IgD-negative memory B cell (primary cell): Measurements from ENCODE around the gene ACTL7B. TPM values are rescaled to one million over a fixed set of nuclear protein-coding genes. Genes with fewer than 3 reads are reported as not detected.

Source experiments
- H3K27ac Mint-ChIP-seq, 3 donors: one replicate each; pipeline ENCODE4 v1.8.0; 2020 to 2022; ENCODE audit warnings: mild to moderate bottlenecking in 3 of 3, mixed read lengths in 3 of 3, moderate library complexity in 1 of 3
- H3K27me3 Mint-ChIP-seq: one replicate; pipeline ENCODE4 v1.8.0; 2021; ENCODE audit warnings: mixed read lengths
- H3K36me3 Mint-ChIP-seq: one replicate; pipeline ENCODE4 v1.8.0; 2020; ENCODE audit warnings: mild to moderate bottlenecking, mixed read lengths
- H3K4me1 Mint-ChIP-seq, 3 donors: one replicate each; pipeline ENCODE4 v1.8.0; 2020 to 2022; ENCODE audit warnings: mixed read lengths in 3 of 3, mild to moderate bottlenecking in 1 of 3
- H3K4me3 Mint-ChIP-seq, 4 donors: one replicate each; pipeline ENCODE4 v1.8.0; 2020 to 2022; ENCODE audit warnings: mild to moderate bottlenecking in 4 of 4, mixed read lengths in 4 of 4, moderate library complexity in 3 of 4
- H3K9me3 Mint-ChIP-seq, 3 donors: one replicate each; pipeline ENCODE4 v1.8.0; 2020 to 2021; ENCODE audit warnings: mixed read lengths in 3 of 3, mild to moderate bottlenecking in 1 of 3
- polyA plus RNA-seq: library from polyadenylated mRNA; unstranded; fragments of 300-500 nt; fragmentation: Illumina TruSeq; gene quantifications from one replicate; pipeline ENCODE4 v1.2.3, GENCODE V29; 2021

Gene ACTL7B
- polyA plus RNA-seq, 1 donor from 2014 or later = not detected

GRCh38 chr9:108882052-108882888, 26.5 kb upstream of the ACTL7B start:
- Mint-ChIP-seq H3K4me1 (peaks cover 0 to 2% (median 0%) of the 10 kb centered on the region in 3 donors), H3K27me3 (no peaks in the 10 kb centered on the region), H3K4me3 (no peak overlapping the region), H3K9me3 (no peaks in the 10 kb centered on the region), H3K36me3 (peaks cover 11% of the 10 kb centered on the region), H3K27ac (no peak overlapping the region)

GRCh38 chr9:108880738-108881316, 25.0 kb upstream of the ACTL7B start:
- H3K9me3 Mint-ChIP-seq = no peaks in the 10 kb centered on the region
- H3K4me3 Mint-ChIP-seq = no peak overlapping the region
- H3K27me3 Mint-ChIP-seq = no peaks in the 10 kb centered on the region
- H3K36me3 Mint-ChIP-seq = peaks cover 13% of the 10 kb centered on the region
- peak overlapping the region in 1 of 3 donors; percentile 9 for H3K27ac Mint-ChIP-seq
- H3K4me1 Mint-ChIP-seq = peaks cover 0 to 2% (median 0%) of the 10 kb centered on the region in 3 donors

GRCh38 chr9:108877524-108877923, 21.7 kb upstream of the ACTL7B start:
- Mint-ChIP-seq H3K4me3 (no peak overlapping the region), H3K9me3 (no peaks in the 10 kb centered on the region), H3K4me1 (no peaks in the 10 kb centered on the region), H3K27me3 (no peaks in the 10 kb centered on the region), H3K36me3 (peaks cover 18% of the 10 kb centered on the region), H3K27ac (no peak overlapping the region)

- H3K4me1 Mint-ChIP-seq = no peaks in the 10 kb centered on the region
- H3K27ac Mint-ChIP-seq = no peak overlapping the region
- no peak overlapping the region for H3K4me3 Mint-ChIP-seq
- no peaks in the 10 kb centered on the region for H3K27me3 Mint-ChIP-seq
- peaks cover 0 to 5% (median 0%) of the 10 kb centered on the region in 3 donors for H3K9me3 Mint-ChIP-seq
- peaks cover 27% of the 10 kb centered on the region for H3K36me3 Mint-ChIP-seq
Observed at GRCh38 chr9:108876425-108876824, 20.6 kb upstream of the ACTL7B start.

GRCh38 chr9:108874058-108874788, 18.4 kb upstream of the ACTL7B start:
- Mint-ChIP-seq H3K9me3 (peaks cover 0 to 5% (median 0%) of the 10 kb centered on the region in 3 donors), H3K36me3 (peaks cover 29% of the 10 kb centered on the region), H3K27ac (no peak overlapping the region)

GRCh38 chr9:108869092-108869725, 13.4 kb upstream of the ACTL7B start:
- Mint-ChIP-seq H3K4me3 (no peak overlapping the region), H3K27ac (no peak overlapping the region)

More at GRCh38 chr9:108874058-108874788, 18.4 kb upstream of the ACTL7B start:
- Mint-ChIP-seq H3K4me3 (no peak overlapping the region), H3K4me1 (no peaks in the 10 kb centered on the region), H3K27me3 (no peaks in the 10 kb centered on the region)

GRCh38 chr9:108867829-108868228, 12.0 kb upstream of the ACTL7B start:
- Mint-ChIP-seq H3K27ac (no peak overlapping the region), H3K36me3 (peaks cover 22% of the 10 kb centered on the region), H3K27me3 (no peaks in the 10 kb centered on the region), H3K4me1 (no peaks in the 10 kb centered on the region), H3K9me3 (peaks cover 0 to 5% (median 0%) of the 10 kb centered on the region in 3 donors), H3K4me3 (no peak overlapping the region)

More at GRCh38 chr9:108869092-108869725, 13.4 kb upstream of the ACTL7B start:
- Mint-ChIP-seq H3K36me3 (peaks cover 23% of the 10 kb centered on the region), H3K9me3 (peaks cover 0 to 5% (median 0%) of the 10 kb centered on the region in 3 donors), H3K4me1 (no peaks in the 10 kb centered on the region), H3K27me3 (no peaks in the 10 kb centered on the region)

GRCh38 chr9:108867116-108867515, 11.3 kb upstream of the ACTL7B start:
- H3K4me1 Mint-ChIP-seq = no peaks in the 10 kb centered on the region
- no peaks in the 10 kb centered on the region for H3K27me3 Mint-ChIP-seq
- H3K4me3 Mint-ChIP-seq = no peak overlapping the region
- H3K9me3 Mint-ChIP-seq = peaks cover 0 to 5% (median 0%) of the 10 kb centered on the region in 3 donors
- H3K36me3 Mint-ChIP-seq = peaks cover 19% of the 10 kb centered on the region
- no peak overlapping the region for H3K27ac Mint-ChIP-seq

GRCh38 chr9:108866001-108866420, 10.2 kb upstream of the ACTL7B start:
- Mint-ChIP-seq H3K27me3 (no peaks in the 10 kb centered on the region), H3K36me3 (peaks cover 12% of the 10 kb centered on the region), H3K27ac (no peak overlapping the region), H3K4me1 (no peaks in the 10 kb centered on the region), H3K9me3 (no peaks in the 10 kb centered on the region), H3K4me3 (no peak overlapping the region)

- Mint-ChIP-seq H3K4me3 (no peak overlapping the region), H3K36me3 (peaks cover 8% of the 10 kb centered on the region), H3K27me3 (no peaks in the 10 kb centered on the region), H3K9me3 (no peaks in the 10 kb centered on the region), H3K4me1 (no peaks in the 10 kb centered on the region), H3K27ac (no peak overlapping the region)
Observed at GRCh38 chr9:108865037-108865436, 9.3 kb upstream of the ACTL7B start.

- no peak overlapping the region for H3K4me3 Mint-ChIP-seq
- H3K27me3 Mint-ChIP-seq = no peaks in the 10 kb centered on the region
- H3K36me3 Mint-ChIP-seq = peaks cover 8% of the 10 kb centered on the region
- no peaks in the 10 kb centered on the region for H3K9me3 Mint-ChIP-seq
- no peak overlapping the region for H3K27ac Mint-ChIP-seq
- no peaks in the 10 kb centered on the region for H3K4me1 Mint-ChIP-seq
Observed at GRCh38 chr9:108864446-108864845, 8.7 kb upstream of the ACTL7B start.

- Mint-ChIP-seq H3K27me3 (no peaks in the 10 kb centered on the region), H3K4me1 (no peaks in the 10 kb centered on the region), H3K27ac (no peak overlapping the region), H3K36me3 (peaks cover 8% of the 10 kb centered on the region), H3K9me3 (no peaks in the 10 kb centered on the region), H3K4me3 (no peak overlapping the region)
Observed at GRCh38 chr9:108863891-108864290, 8.1 kb upstream of the ACTL7B start.

GRCh38 chr9:108861997-108862396, 6.2 kb upstream of the ACTL7B start, which contains the start of gene ACTL7A:
Gene ACTL7A (plus strand): TSS chr9:108862266. CDS start chr9:108862323, 57 bp downstream.
- no peaks in the 10 kb centered on the region for H3K4me1 Mint-ChIP-seq

GRCh38 chr9:108861464-108861863, 5.7 kb upstream of the ACTL7B start:
- no peak overlapping the region for H3K27ac Mint-ChIP-seq
- peaks cover 0 to 5% (median 0%) of the 10 kb centered on the region in 3 donors for H3K9me3 Mint-ChIP-seq
- no peaks in the 10 kb centered on the region for H3K36me3 Mint-ChIP-seq
- H3K27me3 Mint-ChIP-seq = no peaks in the 10 kb centered on the region
- H3K4me1 Mint-ChIP-seq = no peaks in the 10 kb centered on the region
- H3K4me3 Mint-ChIP-seq = no peak overlapping the region

More at GRCh38 chr9:108861997-108862396, 6.2 kb upstream of the ACTL7B start, which contains the start of gene ACTL7A:
- Mint-ChIP-seq H3K27me3 (no peaks in the 10 kb centered on the region), H3K9me3 (peaks cover 0 to 5% (median 0%) of the 10 kb centered on the region in 3 donors), H3K27ac (no peak within 1 kb of the TSS), H3K4me3 (no peak within 1 kb of the TSS), H3K36me3 (no peaks in the 10 kb centered on the region)
